Kidney epithelial cell (primary cell): ENCODE data around the gene SLC46A1. TPM values are rescaled to one million over a fixed set of nuclear protein-coding genes. Genes with fewer than 3 reads are reported as not detected.

Experiments used
- DNase-seq: peaks from one replicate; pipeline ENCODE4 v3.0.0-alpha.2; 2010; ENCODE audit warnings: low read depth
- H3K27me3 ChIP-seq: 2 replicates; pipeline ENCODE4 v1.6.0; 2011; ENCODE audit warnings: low read length; ENCODE audit not compliant: control insufficient read depth, insufficient read depth
- H3K36me3 ChIP-seq: 2 replicates; pipeline ENCODE4 v1.5.1; 2011; ENCODE audit warnings: low read length; ENCODE audit not compliant: control insufficient read depth, insufficient read depth
- H3K4me3 ChIP-seq: 2 replicates; pipeline ENCODE4 v1.5.1; 2011; ENCODE audit warnings: low read depth, mild to moderate bottlenecking, control low read depth, low read length
- total RNA-seq: library from RNA; depleted of rRNA; stranded (reverse); fragments of >200 nt; gene quantifications from 2 replicates; pipeline ENCODE4 v1.2.3, GENCODE V29; 2015
- TF ChIP-seq, protein P1 (sequence below): IDR thresholded peaks from 2 replicates; pipeline ENCODE4 v1.5.1; 2011; ENCODE audit warnings: mild to moderate bottlenecking, moderate library complexity, low read length, control low read depth, inconsistent platforms; ENCODE audit not compliant: insufficient read depth, poor library complexity, severe bottlenecking

Gene SLC46A1
- total RNA-seq, 1 donor from 2014 or later = 6.2 TPM

DNA sequence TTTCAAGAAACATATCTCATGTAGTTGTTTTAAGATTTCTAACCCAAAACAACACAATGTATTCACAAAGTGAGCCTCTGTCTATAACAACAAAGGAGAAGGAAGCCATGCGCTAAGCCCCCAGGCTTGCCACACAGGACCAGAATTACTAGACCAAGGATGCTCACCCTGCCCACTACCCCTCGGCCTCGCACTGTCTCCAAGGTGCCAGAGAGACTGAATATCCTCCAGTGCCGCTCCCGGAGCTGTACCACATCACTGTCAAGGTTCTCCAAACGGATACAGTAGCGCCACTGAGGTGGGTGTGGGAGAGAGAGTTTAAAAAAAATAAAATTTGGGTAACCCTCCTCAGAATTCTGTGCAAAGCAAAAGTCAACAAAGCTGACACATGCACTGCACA lies 55.7 kb downstream of the SLC46A1 start:
- TF ChIP-seq, protein P1, sequence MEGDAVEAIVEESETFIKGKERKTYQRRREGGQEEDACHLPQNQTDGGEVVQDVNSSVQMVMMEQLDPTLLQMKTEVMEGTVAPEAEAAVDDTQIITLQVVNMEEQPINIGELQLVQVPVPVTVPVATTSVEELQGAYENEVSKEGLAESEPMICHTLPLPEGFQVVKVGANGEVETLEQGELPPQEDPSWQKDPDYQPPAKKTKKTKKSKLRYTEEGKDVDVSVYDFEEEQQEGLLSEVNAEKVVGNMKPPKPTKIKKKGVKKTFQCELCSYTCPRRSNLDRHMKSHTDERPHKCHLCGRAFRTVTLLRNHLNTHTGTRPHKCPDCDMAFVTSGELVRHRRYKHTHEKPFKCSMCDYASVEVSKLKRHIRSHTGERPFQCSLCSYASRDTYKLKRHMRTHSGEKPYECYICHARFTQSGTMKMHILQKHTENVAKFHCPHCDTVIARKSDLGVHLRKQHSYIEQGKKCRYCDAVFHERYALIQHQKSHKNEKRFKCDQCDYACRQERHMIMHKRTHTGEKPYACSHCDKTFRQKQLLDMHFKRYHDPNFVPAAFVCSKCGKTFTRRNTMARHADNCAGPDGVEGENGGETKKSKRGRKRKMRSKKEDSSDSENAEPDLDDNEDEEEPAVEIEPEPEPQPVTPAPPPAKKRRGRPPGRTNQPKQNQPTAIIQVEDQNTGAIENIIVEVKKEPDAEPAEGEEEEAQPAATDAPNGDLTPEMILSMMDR = no peak
- Histone ChIP-seq H3K36me3 (peaks cover 6% of the 10 kb centered on the region), H3K27me3 (no peaks in the 10 kb centered on the region), H3K4me3 (no peak overlapping the region)
- DNase-seq = no peak

DNA sequence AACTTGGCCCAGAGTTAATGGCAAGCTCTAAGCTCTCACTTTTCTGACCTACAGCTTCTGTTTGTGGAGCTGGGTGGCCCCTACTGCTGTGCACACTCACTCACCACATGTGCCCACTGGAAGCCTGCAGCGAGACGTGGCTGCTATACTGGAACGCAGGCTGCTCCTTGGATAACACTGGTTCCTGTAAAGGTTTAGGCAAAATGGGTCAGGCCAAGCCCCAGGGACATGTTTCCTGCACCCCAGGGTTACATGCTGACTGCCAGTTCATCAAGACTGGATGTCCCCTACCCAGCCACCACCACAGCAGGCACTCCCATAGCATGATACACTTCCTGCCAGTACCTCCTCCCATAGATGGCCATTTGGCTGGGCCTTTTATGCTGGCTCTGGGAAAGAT lies 57.0 kb downstream of the SLC46A1 start:
- no peak overlapping the region for H3K4me3 ChIP-seq
- no peak for DNase-seq
- TF ChIP-seq, protein P1 = no peak
- no peaks in the 10 kb centered on the region for H3K27me3 ChIP-seq
- H3K36me3 ChIP-seq = peaks cover 6% of the 10 kb centered on the region

DNA sequence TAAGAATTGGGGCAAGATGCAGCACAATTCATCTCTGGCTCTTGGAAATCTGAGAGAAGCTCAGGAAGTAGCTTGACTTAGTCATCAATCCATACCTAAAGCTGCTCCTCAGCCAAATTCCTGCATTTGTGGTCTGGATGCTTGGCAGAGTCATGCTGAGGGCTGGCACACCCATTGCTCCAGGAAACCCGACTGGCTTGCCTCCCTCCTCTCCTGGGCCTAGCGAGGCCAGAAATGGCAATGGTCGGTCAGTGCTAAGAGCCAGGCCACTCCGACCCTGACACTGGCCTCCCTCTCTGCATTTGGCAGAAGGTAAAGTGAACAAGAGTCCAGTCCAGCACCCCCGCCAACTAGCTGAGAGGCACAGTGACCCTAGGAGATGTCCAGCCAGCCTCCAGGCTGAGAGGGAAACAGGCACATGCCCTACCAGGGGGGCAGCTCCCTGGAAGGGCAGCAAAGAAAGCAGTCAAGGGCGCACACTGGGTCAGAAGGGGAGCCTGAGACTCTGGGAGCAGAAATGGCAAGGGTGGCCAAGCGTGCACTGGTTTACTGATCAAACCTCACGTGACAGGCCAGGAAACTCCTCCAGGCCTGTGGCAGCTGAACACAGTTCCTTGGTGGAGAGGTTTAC lies 58.6 kb downstream of the SLC46A1 start:
- peak; percentile 80 for DNase-seq
- H3K27me3 ChIP-seq = no peaks in the 10 kb centered on the region
- TF ChIP-seq, protein P1 = no peak
- H3K36me3 ChIP-seq = peaks cover 6% of the 10 kb centered on the region
- H3K4me3 ChIP-seq = no peak overlapping the region

DNA sequence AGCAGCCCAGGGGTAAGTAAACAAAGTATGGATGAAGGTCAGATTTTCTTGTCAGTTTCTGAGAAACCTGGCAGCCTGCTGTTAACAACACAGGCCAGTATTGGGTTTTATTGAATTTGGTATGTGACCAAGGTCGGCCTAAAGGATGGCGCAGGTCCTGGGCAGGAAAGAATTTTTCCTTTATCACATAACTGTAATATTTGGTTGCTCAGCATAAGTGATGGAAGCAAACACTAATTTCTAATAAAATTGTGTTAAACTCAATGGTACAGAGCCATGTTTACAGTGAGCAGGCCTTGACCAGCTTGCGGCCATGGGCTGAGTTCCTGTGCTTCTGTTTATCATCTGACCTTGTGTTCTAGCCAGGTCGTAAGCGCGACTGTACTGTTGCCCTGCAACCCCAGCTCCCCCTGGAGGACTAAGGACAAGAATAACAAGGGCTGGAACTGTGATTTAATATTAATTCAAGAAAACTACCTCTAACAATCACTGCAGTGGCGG lies 59.2 kb downstream of the SLC46A1 start:
- H3K36me3 ChIP-seq = peaks cover 6% of the 10 kb centered on the region
- no peak for DNase-seq

DNA sequence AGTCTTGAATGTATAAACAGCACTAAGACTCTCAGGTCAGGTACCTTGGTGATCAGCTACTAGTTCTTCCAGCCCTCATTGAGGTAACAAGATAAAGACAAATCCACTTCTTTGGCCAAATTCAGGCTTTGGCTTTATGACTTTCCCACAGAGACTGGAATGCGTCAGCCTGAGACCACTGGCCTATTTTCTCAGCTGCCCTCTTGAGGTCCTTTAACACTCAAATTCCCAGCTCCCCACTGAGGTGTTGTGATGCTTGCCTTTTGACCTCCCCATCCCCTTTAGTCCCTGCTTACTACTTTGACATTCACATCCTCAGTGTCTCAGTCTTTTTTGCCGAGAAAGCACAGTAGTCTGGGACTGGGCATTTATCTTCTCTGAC lies 59.8 kb downstream of the SLC46A1 start:
- Histone ChIP-seq H3K36me3 (peaks cover 9% of the 10 kb centered on the region), H3K27me3 (no peaks in the 10 kb centered on the region), H3K4me3 (no peak overlapping the region)
- no peak for DNase-seq
- TF ChIP-seq, protein P1 = no peak

More for the DNA sequence above, 59.2 kb downstream of the SLC46A1 start:
- H3K27me3 ChIP-seq = no peaks in the 10 kb centered on the region
- H3K4me3 ChIP-seq = no peak overlapping the region
- TF ChIP-seq, protein P1 = peak; percentile 19
